SK-N-SH (cell line): Measurements from ENCODE around the gene KRT74. TPM values are rescaled to one million over a fixed set of nuclear protein-coding genes. Genes with fewer than 3 reads are reported as not detected.

Experiments
- CTCF ChIA-PET: fragments of 300-600, 350-600 bp; formaldehyde crosslinking; extraction: SDS; loops from one replicate; lab custom pipeline; 2021; lab: Yijun Ruan, JAX
- POLR2A ChIA-PET: fragments of 350-600 bp; sonication (Branson Sonifier 250); formaldehyde crosslinking; extraction: SDS; loops from one replicate; lab custom pipeline; 2020; ENCODE audit warnings: antibody characterized with exemption, inconsistent platforms; lab: Yijun Ruan, JAX
- DNase-seq: peaks from one replicate; pipeline ENCODE4 v3.0.0; 2012
- H2AFZ ChIP-seq: fragments of 200-600 bp; sonication (generic); 2 replicates; pipeline ENCODE4 v1.8.1; 2016; ENCODE audit warnings: antibody characterized with exemption, mild to moderate bottlenecking, low read depth
- H3F3A ChIP-seq: fragments of 200-600 bp; sonication (generic); replicated peaks from 2 replicates; pipeline ENCODE3; 2016; ENCODE audit warnings: antibody characterized with exemption, mild to moderate bottlenecking; ENCODE audit not compliant: insufficient read depth
- H3K27ac ChIP-seq, 2 experiments: fragments of 200-500 bp in 1 of 2; fragments of 200-600 bp in 1 of 2; sonication (Bioruptor generic) in 1 of 2; sonication (generic), shearing (Covaris generic) in 1 of 2; 2 replicates each; pipeline versions ENCODE4 v1.5.1 to v1.6.1; 2014 to 2016; ENCODE audit warnings: low read depth in 2 of 2, inconsistent platforms in 1 of 2, low read length in 1 of 2, mild to moderate bottlenecking in 1 of 2, mixed read lengths in 1 of 2
- H3K27me3 ChIP-seq: fragments of 200-600 bp; sonication (generic), shearing (Covaris generic); 2 replicates; pipeline ENCODE4 v1.6.1; 2016; ENCODE audit warnings: mixed run types; ENCODE audit not compliant: insufficient read depth
- H3K36me3 ChIP-seq, 2 experiments: fragments of 200-500 bp in 1 of 2; fragments of 200-600 bp in 1 of 2; sonication (Bioruptor generic) in 1 of 2; sonication (generic) in 1 of 2; replicated peaks in 1 of 2; 2 replicates each; pipeline versions ENCODE3 to v1.5.1; 2014 to 2016; ENCODE audit warnings: low read length in 1 of 2, mild to moderate bottlenecking in 1 of 2; ENCODE audit not compliant: insufficient read depth in 2 of 2, control insufficient read depth in 1 of 2
- H3K4me1 ChIP-seq, 2 experiments: fragments of 200-500 bp in 1 of 2; fragments of 200-600 bp in 1 of 2; sonication (Bioruptor generic) in 1 of 2; sonication (generic), shearing (Covaris generic) in 1 of 2; 2 replicates each; pipeline versions ENCODE4 v1.5.1 to v1.6.1; 2014 to 2016; ENCODE audit warnings: low read depth in 1 of 2, low read length in 1 of 2, mixed run types in 1 of 2; ENCODE audit not compliant: insufficient read depth in 2 of 2, control insufficient read depth in 1 of 2
- H3K4me2 ChIP-seq: fragments of 200-600 bp; sonication (generic), shearing (Covaris generic); 2 replicates; pipeline ENCODE4 v1.6.1; 2017; ENCODE audit warnings: mixed run types
- H3K4me3 ChIP-seq, 2 experiments: fragments of 200-500 bp in 1 of 2; fragments of 200-600 bp in 1 of 2; sonication (Bioruptor generic) in 1 of 2; sonication (generic), shearing (Covaris generic) in 1 of 2; 2 replicates each; pipeline versions ENCODE4 v1.5.1 to v1.8.1; 2014 to 2016; ENCODE audit warnings: low read depth in 2 of 2, inconsistent platforms in 1 of 2, low read length in 1 of 2, mild to moderate bottlenecking in 1 of 2, mixed read lengths in 1 of 2, moderate library complexity in 1 of 2
- H3K79me2 ChIP-seq: fragments of 200-600 bp; sonication (generic); 2 replicates; pipeline ENCODE4 v1.8.1; 2017; ENCODE audit warnings: mild to moderate bottlenecking; ENCODE audit not compliant: insufficient read depth
- H3K9ac ChIP-seq: fragments of 200-600 bp; sonication (generic); 2 replicates; pipeline ENCODE4 v1.6.1; 2017; ENCODE audit warnings: mixed run types
- H3K9me2 ChIP-seq: fragments of 200-600 bp; sonication (generic); 2 replicates; pipeline ENCODE4 v1.6.1; 2017; ENCODE audit warnings: mixed run types
- H3K9me3 ChIP-seq: fragments of 200-600 bp; sonication (generic); 2 replicates; pipeline ENCODE4 v1.6.1; 2017; ENCODE audit warnings: mixed run types, mild to moderate bottlenecking, moderate library complexity
- H4K20me1 ChIP-seq: fragments of 200-600 bp; sonication (generic); 2 replicates; pipeline ENCODE4 v1.6.1; 2017; ENCODE audit warnings: mild to moderate bottlenecking, mixed run types; ENCODE audit not compliant: insufficient read depth
- CTCF ChIP-seq: fragments of 200-600 bp; sonication (generic); IDR thresholded peaks from 2 replicates; pipeline ENCODE4 v1.6.1; 2017; ENCODE audit warnings: antibody characterized with exemption, mild to moderate bottlenecking, moderate library complexity
- EP300 ChIP-seq, 2 experiments: IDR thresholded peaks; 2 replicates each; pipeline versions ENCODE4 v1.4.0 to v1.6.1; 2012; ENCODE audit warnings: borderline replicate concordance in 1 of 2, low read depth in 1 of 2, low read length in 1 of 2
- EZH2phosphoT487 ChIP-seq: fragments of 200-600 bp; sonication (generic); IDR thresholded peaks from 2 replicates; pipeline ENCODE4 v1.6.1; 2017; ENCODE audit warnings: low read depth, mixed run types, mild to moderate bottlenecking, antibody characterized with exemption, moderate library complexity, borderline replicate concordance
- FOSL2 ChIP-seq: IDR thresholded peaks from 2 replicates; pipeline ENCODE4 v1.4.0; 2012; ENCODE audit warnings: low read depth, mild to moderate bottlenecking, moderate library complexity, borderline replicate concordance
- GATA2 ChIP-seq: sonication (generic); formaldehyde crosslinking; IDR thresholded peaks from 2 replicates; pipeline ENCODE4 v1.5.0; 2020; ENCODE audit warnings: mild to moderate bottlenecking, missing genetic modification reagents
- JUND ChIP-seq: IDR thresholded peaks from 2 replicates; pipeline ENCODE4 v1.4.0; 2012
- MEF2A ChIP-seq: IDR thresholded peaks from 2 replicates; pipeline ENCODE4 v1.4.0; 2012; ENCODE audit warnings: low read depth, borderline replicate concordance
- MXI1 ChIP-seq: IDR thresholded peaks from 2 replicates; pipeline ENCODE4 v1.6.1; 2012; ENCODE audit warnings: mild to moderate bottlenecking, low read depth, low read length, improper control_type of control experiment
- NFIC ChIP-seq: IDR thresholded peaks from 2 replicates; pipeline ENCODE4 v1.4.0; 2012; ENCODE audit warnings: borderline replicate concordance
- POLR2AphosphoS5 ChIP-seq: IDR thresholded peaks from 2 replicates; pipeline ENCODE4 v1.6.1; 2012; ENCODE audit warnings: low read depth, low read length
- ZBTB33 ChIP-seq: IDR thresholded peaks from 2 replicates; pipeline ENCODE4 v1.4.0; 2012; ENCODE audit warnings: low read depth, borderline replicate concordance
- whole genome bisulfite sequencing: methylation state at CpG from one replicate; pipeline ENCODE4 v1.1.6; 2017; ENCODE audit warnings: low lambda C conversion rate; 5-methylcytosine and 5-hydroxymethylcytosine counted together
- polyA plus RNA-seq, 3 experiments: library from polyadenylated mRNA; depleted of rRNA; stranded (reverse); fragments of >200 nt; gene quantifications; 2 replicates each; pipeline ENCODE4 v1.2.3, GENCODE V29; 2012
- TF ChIP-seq, protein P1 (sequence below): fragments of 150-350 bp; IDR thresholded peaks from 2 replicates; pipeline ENCODE4 v1.6.1; 2016; ENCODE audit warnings: mild to moderate bottlenecking, low read depth, low read length
- TF ChIP-seq, protein P2 (sequence below): IDR thresholded peaks from 2 replicates; pipeline ENCODE4 v1.6.1; 2012; ENCODE audit warnings: mild to moderate bottlenecking, low read depth, low read length, moderate library complexity
- TF ChIP-seq, protein P3 (sequence below): IDR thresholded peaks from 2 replicates; pipeline ENCODE4 v1.4.0; 2012; ENCODE audit warnings: low read depth

KRT74 gene
- polyA plus RNA-seq, 1 of the 3 experiments (the other 2 are of a cell fraction), result not detected

DNA sequence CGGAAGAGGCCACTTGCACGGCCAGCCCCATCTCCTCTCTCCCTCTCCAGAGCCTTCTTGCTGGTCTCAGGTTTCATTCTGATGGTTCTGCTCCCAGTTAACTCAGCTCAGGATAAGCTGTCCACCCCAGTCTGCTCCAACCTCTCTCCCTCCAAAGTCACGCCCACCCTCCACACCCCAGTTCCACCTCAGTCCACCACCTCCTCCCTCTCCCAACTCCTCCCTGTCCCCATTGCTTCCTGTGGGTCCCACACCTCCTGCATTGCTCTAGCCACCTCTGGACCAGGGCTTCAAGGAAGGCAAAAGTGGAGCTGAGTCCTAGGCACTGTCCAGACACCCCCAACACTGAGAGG is 33.8 kb downstream of the KRT74 start:
- WGBS, result 55% methylated on average over 3 of the region's 3 CpGs
- POLR2A ChIA-PET, result no interaction called here
- Histone ChIP-seq H3K4me3 (no peak overlapping the region), H4K20me1 (no peaks in the 10 kb centered on the region), H3K4me2 (no peak overlapping the region), H3K9me3 (no peaks in the 10 kb centered on the region), H2AFZ (no peak overlapping the region), H3K27ac (no peak overlapping the region), H3K9me2 (no peaks in the 10 kb centered on the region), H3K27me3 (peaks cover 19% of the 10 kb centered on the region; the same call in 1 of the 2 replicates), H3K4me1 (no peaks in the 10 kb centered on the region), H3K79me2 (no peaks in the 10 kb centered on the region), H3K9ac (no peak overlapping the region), H3K36me3 (no peaks in the 10 kb centered on the region), H3F3A (no peaks in the 10 kb centered on the region)
- TF ChIP-seq NFIC (no peak), EP300 (IDR thresholded peaks at IDR 0.05; ENCODE audit: borderline replicate concordance in 1 of 2, low read depth in 1 of 2, low read length in 1 of 2) (no peak), CTCF (no peak), MXI1 (no peak)
- TF ChIP-seq, protein P1, sequence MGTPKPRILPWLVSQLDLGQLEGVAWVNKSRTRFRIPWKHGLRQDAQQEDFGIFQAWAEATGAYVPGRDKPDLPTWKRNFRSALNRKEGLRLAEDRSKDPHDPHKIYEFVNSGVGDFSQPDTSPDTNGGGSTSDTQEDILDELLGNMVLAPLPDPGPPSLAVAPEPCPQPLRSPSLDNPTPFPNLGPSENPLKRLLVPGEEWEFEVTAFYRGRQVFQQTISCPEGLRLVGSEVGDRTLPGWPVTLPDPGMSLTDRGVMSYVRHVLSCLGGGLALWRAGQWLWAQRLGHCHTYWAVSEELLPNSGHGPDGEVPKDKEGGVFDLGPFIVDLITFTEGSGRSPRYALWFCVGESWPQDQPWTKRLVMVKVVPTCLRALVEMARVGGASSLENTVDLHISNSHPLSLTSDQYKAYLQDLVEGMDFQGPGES, result no peak
- CTCF ChIA-PET, result no interaction called here
- DNase-seq, result no peak

GRCh38 chr12:52539083-52539820 is 34.4 kb downstream of the KRT74 start:
- Histone ChIP-seq H3K9ac (no peak overlapping the region), H3K9me2 (no peaks in the 10 kb centered on the region), H3K27ac (no peak overlapping the region), H3K79me2 (no peaks in the 10 kb centered on the region), H3K9me3 (no peaks in the 10 kb centered on the region), H3K4me2 (no peak overlapping the region), H3F3A (no peaks in the 10 kb centered on the region), H4K20me1 (no peaks in the 10 kb centered on the region), H2AFZ (no peak overlapping the region), H3K4me3 (no peak overlapping the region), H3K36me3 (no peaks in the 10 kb centered on the region), H3K4me1 (no peaks in the 10 kb centered on the region), H3K27me3 (peaks cover 18% of the 10 kb centered on the region; the same call in 1 of the 2 replicates)
- 30% methylated on average over 5 of the region's 5 CpGs for WGBS
- ChIA-PET POLR2A (no interaction called here), CTCF (interaction anchor here (0.7 kb wide), 1 partner anchor 326 kb away, joined by 3 read pairs; no protein-coding TSS in a partner anchor)
- no peak for DNase-seq
- no peak for TF ChIP-seq EZH2phosphoT487
- no peak for TF ChIP-seq CTCF
- TF ChIP-seq, protein P2, sequence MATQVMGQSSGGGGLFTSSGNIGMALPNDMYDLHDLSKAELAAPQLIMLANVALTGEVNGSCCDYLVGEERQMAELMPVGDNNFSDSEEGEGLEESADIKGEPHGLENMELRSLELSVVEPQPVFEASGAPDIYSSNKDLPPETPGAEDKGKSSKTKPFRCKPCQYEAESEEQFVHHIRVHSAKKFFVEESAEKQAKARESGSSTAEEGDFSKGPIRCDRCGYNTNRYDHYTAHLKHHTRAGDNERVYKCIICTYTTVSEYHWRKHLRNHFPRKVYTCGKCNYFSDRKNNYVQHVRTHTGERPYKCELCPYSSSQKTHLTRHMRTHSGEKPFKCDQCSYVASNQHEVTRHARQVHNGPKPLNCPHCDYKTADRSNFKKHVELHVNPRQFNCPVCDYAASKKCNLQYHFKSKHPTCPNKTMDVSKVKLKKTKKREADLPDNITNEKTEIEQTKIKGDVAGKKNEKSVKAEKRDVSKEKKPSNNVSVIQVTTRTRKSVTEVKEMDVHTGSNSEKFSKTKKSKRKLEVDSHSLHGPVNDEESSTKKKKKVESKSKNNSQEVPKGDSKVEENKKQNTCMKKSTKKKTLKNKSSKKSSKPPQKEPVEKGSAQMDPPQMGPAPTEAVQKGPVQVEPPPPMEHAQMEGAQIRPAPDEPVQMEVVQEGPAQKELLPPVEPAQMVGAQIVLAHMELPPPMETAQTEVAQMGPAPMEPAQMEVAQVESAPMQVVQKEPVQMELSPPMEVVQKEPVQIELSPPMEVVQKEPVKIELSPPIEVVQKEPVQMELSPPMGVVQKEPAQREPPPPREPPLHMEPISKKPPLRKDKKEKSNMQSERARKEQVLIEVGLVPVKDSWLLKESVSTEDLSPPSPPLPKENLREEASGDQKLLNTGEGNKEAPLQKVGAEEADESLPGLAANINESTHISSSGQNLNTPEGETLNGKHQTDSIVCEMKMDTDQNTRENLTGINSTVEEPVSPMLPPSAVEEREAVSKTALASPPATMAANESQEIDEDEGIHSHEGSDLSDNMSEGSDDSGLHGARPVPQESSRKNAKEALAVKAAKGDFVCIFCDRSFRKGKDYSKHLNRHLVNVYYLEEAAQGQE, result no peak
- no peak for TF ChIP-seq MXI1
- no peak for TF ChIP-seq ZBTB33
- TF ChIP-seq MEF2A, result no peak
- no peak for TF ChIP-seq FOSL2
- TF ChIP-seq POLR2AphosphoS5, result no peak
- TF ChIP-seq JUND, result no peak
- TF ChIP-seq, protein P3, sequence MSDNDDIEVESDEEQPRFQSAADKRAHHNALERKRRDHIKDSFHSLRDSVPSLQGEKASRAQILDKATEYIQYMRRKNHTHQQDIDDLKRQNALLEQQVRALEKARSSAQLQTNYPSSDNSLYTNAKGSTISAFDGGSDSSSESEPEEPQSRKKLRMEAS, result no peak
- no peak for TF ChIP-seq GATA2 (CRISPR knock-in tag)
